Suppressor macrophage treated with lipopolysaccharide for 1 hour (primary cell): ENCODE measurements around the gene C2orf80.
A peak's percentile ranks its signal among the peaks of the same experiment; 100 is the strongest.
"Not testable (repeated sequence)": the region's sequence is repeated elsewhere in the genome, so short reads cannot be mapped to it uniquely, and the experiment has no call there.

Experiments used
- DNase-seq, 3 donors: peaks; one replicate each; pipeline ENCODE4 v3.0.0-alpha.2; 2020 to 2022

Gene C2orf80

GRCh38 chr2:208134928-208135586, 54.8 kb downstream of the C2orf80 start:
- no peak for DNase-seq

DNA sequence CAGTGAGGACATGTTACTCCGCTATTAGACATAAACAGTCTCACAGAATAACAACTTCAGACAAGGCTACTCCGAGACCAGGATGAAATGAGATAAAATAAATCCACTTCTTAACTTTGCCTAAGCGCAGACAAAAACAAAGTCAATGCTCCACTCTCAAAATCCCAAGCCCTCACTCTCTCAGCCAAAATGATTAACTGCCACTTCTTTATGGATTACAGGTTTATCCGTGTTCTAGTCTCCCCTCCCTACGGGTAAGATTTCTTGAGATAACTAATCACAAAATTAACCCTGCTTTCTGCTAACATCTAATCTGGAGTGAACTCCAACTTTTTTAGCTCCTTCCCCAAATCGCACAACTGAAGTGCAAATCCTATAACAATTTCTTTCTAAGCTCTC, 59.1 kb downstream of the C2orf80 start:
- no peak for DNase-seq

- no peak for DNase-seq
These were observed 59.8 kb downstream of the C2orf80 start, which contains the start of gene CRYGC for GRCh38 chr2:208129744-208130711. Gene CRYGC (minus strand): TSS chr2:208129828. CDS start chr2:208129792, 36 bp downstream.

GRCh38 chr2:208128136-208128535, 61.7 kb downstream of the C2orf80 start:
- DNase-seq = no peak

DNA sequence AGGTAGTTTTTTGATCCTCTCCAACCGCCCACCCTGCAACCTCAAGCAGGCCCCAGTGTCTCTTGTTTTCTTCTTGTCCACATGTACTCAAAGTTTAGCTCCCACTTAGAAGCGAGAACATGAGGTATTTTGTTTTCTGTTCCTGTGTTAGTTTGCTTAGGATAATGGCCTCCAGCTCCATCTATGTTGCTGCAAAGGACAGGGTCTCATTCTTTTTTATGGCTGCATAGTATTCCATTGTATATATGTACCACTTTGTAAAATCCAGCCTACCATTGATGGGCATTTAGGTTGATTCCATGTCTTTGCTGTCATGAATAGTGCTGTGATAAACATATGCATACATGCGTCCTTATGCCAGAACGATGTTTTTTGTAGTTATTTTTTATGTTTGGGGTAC, 62.7 kb downstream of the C2orf80 start:
- DNase-seq = no peak

DNA sequence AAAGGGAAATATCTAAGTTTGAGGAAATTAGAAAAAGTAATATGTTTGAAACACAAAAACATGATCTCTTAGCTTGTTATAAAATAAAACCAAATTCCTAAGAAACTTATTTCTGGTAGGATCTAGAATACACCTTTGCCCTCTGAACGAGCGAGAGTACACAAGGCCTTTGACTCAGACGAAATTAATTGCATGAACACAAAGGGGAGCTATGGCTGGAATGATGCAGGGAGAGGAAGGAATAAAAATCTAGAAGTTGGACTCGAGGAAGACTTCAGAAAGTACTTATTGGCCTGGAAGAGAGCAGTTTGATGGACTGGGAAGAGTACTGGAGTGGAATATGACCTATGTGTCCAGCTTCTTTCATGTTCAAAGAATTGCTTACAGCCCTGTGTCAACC, 64.6 kb downstream of the C2orf80 start:
- DNase-seq = no peak

- peak in 2 of 3 donors; percentile 10 to 35 for DNase-seq
These were observed 65.7 kb downstream of the C2orf80 start, which contains the start of gene CRYGD for GRCh38 chr2:208124013-208124715. Gene CRYGD (minus strand): TSS chr2:208124524. CDS start chr2:208124473, 51 bp downstream.

DNA sequence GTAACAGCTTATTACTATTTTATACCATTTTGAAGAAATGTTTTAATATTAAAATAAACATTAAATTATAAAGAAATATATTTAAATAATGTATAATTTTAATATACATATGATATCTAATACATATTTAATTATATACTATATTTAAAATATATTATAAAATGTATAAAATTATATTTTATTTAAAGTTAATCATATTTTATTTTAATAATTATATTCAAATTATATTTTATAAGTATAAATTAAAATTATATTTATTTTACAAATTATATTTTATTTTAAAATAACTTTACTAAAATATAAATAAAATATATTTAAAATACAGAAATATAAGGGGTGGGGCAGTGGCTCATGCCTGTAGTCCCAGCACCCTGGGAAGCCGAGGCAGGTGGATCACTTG, 67.6 kb downstream of the C2orf80 start:
- no peak for DNase-seq

DNA sequence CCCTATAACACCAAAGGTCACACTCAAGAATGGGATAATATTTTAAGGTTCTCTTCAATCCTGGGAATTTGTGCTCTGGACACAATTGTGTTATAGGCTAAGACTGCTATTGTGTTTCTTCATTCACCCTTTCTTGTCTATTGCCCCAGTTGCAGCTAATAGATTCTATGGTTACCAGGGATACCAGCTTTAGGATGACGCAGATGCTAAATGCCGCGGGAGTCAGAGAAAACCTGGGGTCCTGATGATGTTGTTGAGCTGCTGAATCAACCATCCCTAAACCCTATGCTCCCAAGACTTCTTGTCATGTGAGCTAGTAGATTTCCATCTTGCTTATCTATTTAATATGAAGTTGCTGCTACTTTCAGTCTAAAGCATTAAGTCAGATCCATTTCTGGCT, 70.9 kb downstream of the C2orf80 start:
- no peak for DNase-seq

DNA sequence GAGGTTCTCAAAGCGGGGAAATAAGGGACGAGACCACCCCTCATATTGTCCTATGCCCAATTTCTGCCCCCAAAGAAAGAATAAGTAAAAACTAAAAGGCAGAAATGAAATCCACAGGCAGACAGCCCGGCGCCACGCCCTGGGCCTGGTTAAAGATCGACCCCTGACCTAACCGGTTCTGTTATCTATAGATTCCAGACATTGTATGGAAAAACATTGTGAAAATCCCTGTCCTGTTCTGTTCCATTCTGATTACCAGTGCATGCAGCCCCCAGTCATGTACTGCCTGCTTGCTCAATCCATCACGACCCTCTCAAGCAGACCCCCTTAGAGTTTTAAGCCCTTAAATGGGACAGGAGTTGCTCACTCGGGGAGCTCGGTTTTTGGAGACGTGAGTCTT, 72.4 kb downstream of the C2orf80 start:
- DNase-seq = not testable (repeated sequence)
